IMR-90 (cell line): ENCODE measurements around the gene KRTAP4-5. TPM values are rescaled to one million over a fixed set of nuclear protein-coding genes. Genes with fewer than 3 reads are reported as not detected.
A peak's percentile ranks its signal among the peaks of the same experiment; 100 is the strongest.

Experiments
- ATAC-seq: fragments of 200-7000 bp; cut with Tn5 transposase; 2 replicates; pipeline ENCODE4 v1.9.1; 2020; ENCODE audit warnings: low read depth, mild to moderate bottlenecking, moderate library complexity
- BruUV-seq: library from RNA; stranded (reverse); fragments of 400-500 nt; replicated peaks from 2 replicates; lab custom pipeline; 2021; lab: Mats Ljungman, UMichigan
- CTCF ChIA-PET: fragments of 300-600 bp; formaldehyde crosslinking; extraction: SDS; loops from one replicate; lab custom pipeline; 2021; ENCODE audit warnings: antibody characterized with exemption; lab: Yijun Ruan, JAX
- POLR2A ChIA-PET: fragments of 300-600 bp; sonication (Branson Sonifier 250); formaldehyde crosslinking; loops from one replicate; lab custom pipeline; 2022; ENCODE audit warnings: antibody characterized with exemption; ENCODE audit not compliant: unreplicated experiment; lab: Charles Lee
- DNase-seq: peaks from one replicate; pipeline ENCODE4 v3.0.0; 2013
- H2AFZ ChIP-seq: replicated peaks from 2 replicates; pipeline ENCODE3; 2013; ENCODE audit warnings: low read length, mild to moderate bottlenecking; ENCODE audit not compliant: poor library complexity
- H2AK5ac ChIP-seq: 2 replicates; pipeline ENCODE4 v1.6.1; 2013; ENCODE audit warnings: low read depth, low read length, inconsistent platforms
- H2AK9ac ChIP-seq: replicated peaks from 2 replicates; pipeline ENCODE3; 2013; ENCODE audit warnings: mild to moderate bottlenecking, low read depth, low read length, moderate library complexity; ENCODE audit not compliant: poor library complexity
- H2BK120ac ChIP-seq: 2 replicates; pipeline ENCODE4 v1.6.1; 2013; ENCODE audit warnings: low read depth, low read length, inconsistent platforms
- H2BK15ac ChIP-seq: 3 replicates; pipeline ENCODE4 v1.6.1; 2013; ENCODE audit warnings: low read depth, low read length, inconsistent platforms
- H2BK20ac ChIP-seq: 2 replicates; pipeline ENCODE4 v1.6.1; 2013; ENCODE audit warnings: low read depth, mild to moderate bottlenecking, inconsistent platforms, low read length, moderate library complexity
- H2BK5ac ChIP-seq: 2 replicates; pipeline ENCODE4 v1.6.1; 2013; ENCODE audit warnings: mild to moderate bottlenecking, low read depth, low read length, inconsistent platforms; ENCODE audit not compliant: poor library complexity, severe bottlenecking
- H3K14ac ChIP-seq: replicated peaks from 2 replicates; pipeline ENCODE4 v1.6.1; 2013; ENCODE audit warnings: low read depth, low read length, inconsistent platforms
- H3K18ac ChIP-seq: 2 replicates; pipeline ENCODE4 v1.6.1; 2013; ENCODE audit warnings: low read depth, low read length, control low read depth
- H3K23ac ChIP-seq: 2 replicates; pipeline ENCODE4 v1.6.1; 2013; ENCODE audit warnings: low read depth, low read length, inconsistent platforms
- H3K27ac ChIP-seq: 2 replicates; pipeline ENCODE4 v1.5.1; 2013; ENCODE audit warnings: mild to moderate bottlenecking, control low read depth, low read length; ENCODE audit not compliant: insufficient read depth
- H3K27me3 ChIP-seq: 2 replicates; pipeline ENCODE4 v1.6.1; 2013; ENCODE audit warnings: low read length; ENCODE audit not compliant: control insufficient read depth, insufficient read depth
- H3K36me3 ChIP-seq: 2 replicates; pipeline ENCODE4 v1.6.1; 2013; ENCODE audit warnings: low read length, mixed read lengths; ENCODE audit not compliant: control insufficient read depth, insufficient read depth
- H3K4ac ChIP-seq: 2 replicates; pipeline ENCODE4 v1.6.1; 2013; ENCODE audit warnings: low read depth, low read length, inconsistent platforms
- H3K4me1 ChIP-seq: 2 replicates; pipeline ENCODE4 v1.6.1; 2013; ENCODE audit warnings: low read length, mixed read lengths; ENCODE audit not compliant: control insufficient read depth, insufficient read depth
- H3K4me2 ChIP-seq: 2 replicates; pipeline ENCODE4 v1.6.1; 2013; ENCODE audit warnings: low read depth, mild to moderate bottlenecking, control low read depth, low read length, moderate library complexity
- H3K4me3 ChIP-seq: 2 replicates; pipeline ENCODE4 v1.5.1; 2013; ENCODE audit warnings: low read depth, mild to moderate bottlenecking, control low read depth, low read length, moderate library complexity; ENCODE audit not compliant: insufficient read depth
- H3K56ac ChIP-seq: 2 replicates; pipeline ENCODE4 v1.6.1; 2013; ENCODE audit warnings: low read length, inconsistent platforms; ENCODE audit not compliant: insufficient read depth; ENCODE audit errors: extremely low read depth
- H3K79me1 ChIP-seq, 2 experiments: 2 replicates each; pipeline ENCODE4 v1.6.1; 2013; ENCODE audit warnings: low read length in 2 of 2, inconsistent platforms in 1 of 2, low read depth in 1 of 2
- H3K9ac ChIP-seq: 2 replicates; pipeline ENCODE4 v1.6.1; 2013; ENCODE audit warnings: low read depth, low read length, control low read depth
- H3K9me1 ChIP-seq: 2 replicates; pipeline ENCODE4 v1.6.1; 2013; ENCODE audit warnings: low read length, inconsistent platforms; ENCODE audit not compliant: insufficient read depth
- H3K9me3 ChIP-seq: 2 replicates; pipeline ENCODE4 v1.6.1; 2013; ENCODE audit warnings: low read length; ENCODE audit not compliant: control insufficient read depth, insufficient read depth
- H4K20me1 ChIP-seq: 2 replicates; pipeline ENCODE4 v1.6.1; 2013; ENCODE audit warnings: low read length, inconsistent platforms; ENCODE audit not compliant: insufficient read depth
- H4K5ac ChIP-seq: 2 replicates; pipeline ENCODE4 v1.6.1; 2013; ENCODE audit warnings: mild to moderate bottlenecking, low read depth, low read length, control low read depth
- H4K8ac ChIP-seq, 2 experiments: 2 replicates each; pipeline ENCODE4 v1.6.1; 2013; ENCODE audit warnings: low read depth in 2 of 2, low read length in 2 of 2, control low read depth in 1 of 2, inconsistent platforms in 1 of 2
- H4K91ac ChIP-seq: 2 replicates; pipeline ENCODE4 v1.6.1; 2013; ENCODE audit warnings: low read depth, low read length, inconsistent platforms; ENCODE audit not compliant: insufficient read depth
- BHLHE40 ChIP-seq: fragments of 150-350 bp; IDR thresholded peaks from 2 replicates; pipeline ENCODE4 v1.6.1; 2016; ENCODE audit warnings: mild to moderate bottlenecking, low read depth, low read length
- CEBPB ChIP-seq: IDR thresholded peaks from 2 replicates; pipeline ENCODE4 v1.6.1; 2012; ENCODE audit warnings: low read depth, low read length, improper control_type of control experiment
- CHD1 ChIP-seq: IDR thresholded peaks from 2 replicates; pipeline ENCODE4 v1.6.1; 2012; ENCODE audit warnings: low read depth, low read length, improper control_type of control experiment
- FOS ChIP-seq: fragments of 150-350 bp; IDR thresholded peaks from 2 replicates; pipeline ENCODE4 v1.6.1; 2016; ENCODE audit warnings: low read depth, low read length
- MAFK ChIP-seq: IDR thresholded peaks from 2 replicates; pipeline ENCODE4 v1.6.1; 2012; ENCODE audit warnings: low read depth, low read length, improper control_type of control experiment
- MAZ ChIP-seq: IDR thresholded peaks from 2 replicates; pipeline ENCODE4 v1.6.1; 2012; ENCODE audit warnings: low read depth, mild to moderate bottlenecking, low read length, improper control_type of control experiment, moderate library complexity, borderline replicate concordance
- MXI1 ChIP-seq: IDR thresholded peaks from 2 replicates; pipeline ENCODE4 v1.6.1; 2012; ENCODE audit warnings: low read depth, mild to moderate bottlenecking, low read length, moderate library complexity, borderline replicate concordance
- NFE2L2 ChIP-seq: fragments of 150-350 bp; IDR thresholded peaks from 2 replicates; pipeline ENCODE4 v1.6.1; 2016; ENCODE audit warnings: low read depth, mild to moderate bottlenecking, low read length
- POLR2A ChIP-seq: IDR thresholded peaks from 2 replicates; pipeline ENCODE4 v1.6.1; 2012; ENCODE audit warnings: mild to moderate bottlenecking, low read depth, low read length
- RAD21 ChIP-seq: IDR thresholded peaks from 2 replicates; pipeline ENCODE4 v1.6.1; 2012; ENCODE audit warnings: low read length, improper control_type of control experiment
- RCOR1 ChIP-seq: IDR thresholded peaks from 2 replicates; pipeline ENCODE4 v1.6.1; 2012; ENCODE audit warnings: mild to moderate bottlenecking, low read length, improper control_type of control experiment; ENCODE audit not compliant: insufficient replicate concordance
- SMC3 ChIP-seq: fragments of 150-350 bp; IDR thresholded peaks from 2 replicates; pipeline ENCODE4 v1.6.1; 2016; ENCODE audit warnings: low read depth, mild to moderate bottlenecking, antibody characterized with exemption, low read length, moderate library complexity
- WGBS, 2 experiments: methylation state at CpG; one replicate each; pipeline versions ENCODE4 v1.1.5 to v1.1.7; 2013; ENCODE audit warnings: missing lambda C conversion rate in 2 of 2; ENCODE audit not compliant: insufficient read length in 1 of 2; ENCODE audit errors: extremely low coverage in 2 of 2; 5-methylcytosine and 5-hydroxymethylcytosine counted together
- dilution Hi-C: fragments of 300-500 bp; cut with HindIII; formaldehyde crosslinking; loops from one replicate; pipeline ENCODE4 v1.14.3; 2018; ENCODE audit warnings: low sequenced_read_pairs; ENCODE audit not compliant: unreplicated experiment
- in situ Hi-C: fragments of 300-500 bp; cut with MboI; formaldehyde crosslinking; loops from 3 replicates; pipeline ENCODE4 v1.14.3; 2019; ENCODE audit warnings: low sequenced_read_pairs, inconsistent platforms, mixed read lengths
- intact Hi-C: fragments of 100-400 bp; cut with micrococcal nuclease; formaldehyde crosslinking; loops from 2 replicates; pipeline ENCODE4 v1.10.0; 2022
- polyA plus RNA-seq, 3 experiments: library from polyadenylated mRNA; depleted of rRNA; stranded (reverse); fragments of >200 nt; gene quantifications; 2 replicates each; pipeline ENCODE4 v1.2.3, GENCODE V29; 2012; ENCODE audit warnings: low replicate concordance in 1 of 3
- total RNA-seq: library from RNA; depleted of rRNA; stranded (reverse); fragments of >200 nt; gene quantifications from 2 replicates; pipeline ENCODE4 v1.2.3, GENCODE V29; 2012
- TF ChIP-seq, protein P1 (sequence below): fragments of 150-350 bp; IDR thresholded peaks from 2 replicates; pipeline ENCODE4 v1.6.1; 2017; ENCODE audit warnings: mild to moderate bottlenecking, antibody characterized with exemption, low read length, low read depth
- TF ChIP-seq, protein P2 (sequence below): conservative IDR thresholded peaks from 2 replicates; pipeline ENCODE4 v1.5.1; 2012; ENCODE audit warnings: mild to moderate bottlenecking, low read depth, low read length, improper control_type of control experiment
- TF ChIP-seq, protein P3 (sequence below): fragments of 150-350 bp; IDR thresholded peaks from 2 replicates; pipeline ENCODE4 v1.6.1; 2016; ENCODE audit warnings: low read depth, mild to moderate bottlenecking, low read length, moderate library complexity, borderline replicate concordance

Gene KRTAP4-5
- total and polyA plus RNA-seq, 2 of the 4 experiments (the other 2 are of a cell fraction), result not detected

DNA sequence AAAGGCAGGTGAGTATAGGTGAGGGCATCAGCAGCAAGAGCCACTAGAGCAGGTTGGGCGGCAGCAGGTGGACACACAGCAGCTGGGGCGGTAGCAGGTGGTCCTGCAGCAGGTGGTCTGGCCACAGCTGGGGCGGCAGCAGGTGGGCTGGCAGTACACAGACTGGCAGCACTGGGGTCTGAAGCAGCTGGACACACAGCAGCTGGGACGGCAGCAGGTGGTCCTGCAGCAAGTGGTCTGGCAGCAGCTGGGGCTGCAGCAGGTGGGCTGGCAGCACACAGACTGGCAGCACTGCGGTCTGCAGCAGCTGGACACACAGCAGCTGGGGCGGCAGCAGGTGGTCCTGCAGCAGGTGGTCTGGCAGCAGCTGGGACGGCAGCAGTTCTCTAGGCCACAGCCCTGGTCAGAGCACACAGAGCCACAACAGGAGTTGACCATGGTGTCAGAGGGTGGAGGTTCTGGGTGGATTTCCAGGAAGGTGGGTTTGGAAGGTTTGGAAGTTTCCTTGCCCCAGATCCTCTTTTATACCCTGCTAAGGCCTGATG lies 28.2 kb upstream of the KRTAP4-5 start, which contains the start of gene KRTAP4-2:
Gene KRTAP4-2, minus strand, starts transcription at position 495 of the 545 bp plus-strand sequence. Its CDS starts 57 bp downstream, at position 438.
- Histone ChIP-seq H2BK5ac (peak within 1 kb of the TSS; percentile 75), H3K23ac (0 out of 2 replicates have a peak within 1 kb of the TSS, but pooled peaks have one; percentile 8), H3K36me3 (no peaks in the 10 kb centered on the region), H2AK5ac (peak within 1 kb of the TSS; percentile 44; the same call in 1 of the 2 replicates), H4K8ac (peak within 1 kb of the TSS in 1 of 2 experiments; percentile 68; a peak in 1 of 4 replicates), H3K4me2 (no peak within 1 kb of the TSS), H2AFZ (peak within 1 kb of the TSS; percentile 71), H3K9me3 (no peaks in the 10 kb centered on the region), H4K20me1 (no peaks in the 10 kb centered on the region), H3K27me3 (no peaks in the 10 kb centered on the region; the same call in 1 of the 2 replicates), H3K79me1 (no peaks in the 10 kb centered on the region), H3K9ac (no peak within 1 kb of the TSS), H2BK20ac (no peak within 1 kb of the TSS), H4K5ac (peak within 1 kb of the TSS; percentile 51; the same call in 1 of the 2 replicates), H4K91ac (no peak within 1 kb of the TSS), H3K14ac (peak within 1 kb of the TSS; percentile 72; the same call in 1 of the 2 replicates), H2AK9ac (no peak within 1 kb of the TSS), H3K4ac (peak within 1 kb of the TSS; percentile 57; the same call in 1 of the 2 replicates), H3K27ac (no peak within 1 kb of the TSS), H3K56ac (no peak within 1 kb of the TSS), H2BK15ac (0 out of 3 replicates have a peak within 1 kb of the TSS, but pooled peaks have one; percentile 38), H2BK120ac (peak within 1 kb of the TSS; percentile 21; the same call in 1 of the 2 replicates), H3K4me3 (no peak within 1 kb of the TSS), H3K18ac (peak within 1 kb of the TSS; percentile 75; the same call in 1 of the 2 replicates), H3K4me1 (peaks cover 3% of the 10 kb centered on the region; the same call in 1 of the 2 replicates), H3K9me1 (no peaks in the 10 kb centered on the region; the same call in 1 of the 2 replicates)
- intact Hi-C loops (no loop called here), in situ Hi-C loops (no loop called here), dilution Hi-C loops (no loop called here)
- POLR2A ChIA-PET, result interaction anchor here (0.7 kb wide), 1 partner anchor 154 kb away, joined by 3 read pairs; no protein-coding TSS in a partner anchor
- ATAC-seq (no peak), DNase-seq (no peak)
- BruUV-seq, result no TSS peak
- CTCF ChIA-PET, result no interaction called here
- 92% methylated on average over 2 of the region's 7 CpGs; no CpG with 5 or more reads in 1 of the 2 experiments for WGBS, 2 experiments
- no peak for TF ChIP-seq CEBPB
- TF ChIP-seq MXI1, result no peak
- no peak for TF ChIP-seq FOS
- TF ChIP-seq BHLHE40, result no peak
- no peak for TF ChIP-seq MAFK
- no peak for TF ChIP-seq SMC3
- TF ChIP-seq MAZ, result no peak
- TF ChIP-seq, protein P1, sequence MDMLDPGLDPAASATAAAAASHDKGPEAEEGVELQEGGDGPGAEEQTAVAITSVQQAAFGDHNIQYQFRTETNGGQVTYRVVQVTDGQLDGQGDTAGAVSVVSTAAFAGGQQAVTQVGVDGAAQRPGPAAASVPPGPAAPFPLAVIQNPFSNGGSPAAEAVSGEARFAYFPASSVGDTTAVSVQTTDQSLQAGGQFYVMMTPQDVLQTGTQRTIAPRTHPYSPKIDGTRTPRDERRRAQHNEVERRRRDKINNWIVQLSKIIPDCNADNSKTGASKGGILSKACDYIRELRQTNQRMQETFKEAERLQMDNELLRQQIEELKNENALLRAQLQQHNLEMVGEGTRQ, result no peak
- no peak for TF ChIP-seq POLR2A
- no peak for TF ChIP-seq RAD21
- TF ChIP-seq, protein P2, sequence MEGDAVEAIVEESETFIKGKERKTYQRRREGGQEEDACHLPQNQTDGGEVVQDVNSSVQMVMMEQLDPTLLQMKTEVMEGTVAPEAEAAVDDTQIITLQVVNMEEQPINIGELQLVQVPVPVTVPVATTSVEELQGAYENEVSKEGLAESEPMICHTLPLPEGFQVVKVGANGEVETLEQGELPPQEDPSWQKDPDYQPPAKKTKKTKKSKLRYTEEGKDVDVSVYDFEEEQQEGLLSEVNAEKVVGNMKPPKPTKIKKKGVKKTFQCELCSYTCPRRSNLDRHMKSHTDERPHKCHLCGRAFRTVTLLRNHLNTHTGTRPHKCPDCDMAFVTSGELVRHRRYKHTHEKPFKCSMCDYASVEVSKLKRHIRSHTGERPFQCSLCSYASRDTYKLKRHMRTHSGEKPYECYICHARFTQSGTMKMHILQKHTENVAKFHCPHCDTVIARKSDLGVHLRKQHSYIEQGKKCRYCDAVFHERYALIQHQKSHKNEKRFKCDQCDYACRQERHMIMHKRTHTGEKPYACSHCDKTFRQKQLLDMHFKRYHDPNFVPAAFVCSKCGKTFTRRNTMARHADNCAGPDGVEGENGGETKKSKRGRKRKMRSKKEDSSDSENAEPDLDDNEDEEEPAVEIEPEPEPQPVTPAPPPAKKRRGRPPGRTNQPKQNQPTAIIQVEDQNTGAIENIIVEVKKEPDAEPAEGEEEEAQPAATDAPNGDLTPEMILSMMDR, result no peak
- no peak for TF ChIP-seq CHD1
- TF ChIP-seq, protein P3, sequence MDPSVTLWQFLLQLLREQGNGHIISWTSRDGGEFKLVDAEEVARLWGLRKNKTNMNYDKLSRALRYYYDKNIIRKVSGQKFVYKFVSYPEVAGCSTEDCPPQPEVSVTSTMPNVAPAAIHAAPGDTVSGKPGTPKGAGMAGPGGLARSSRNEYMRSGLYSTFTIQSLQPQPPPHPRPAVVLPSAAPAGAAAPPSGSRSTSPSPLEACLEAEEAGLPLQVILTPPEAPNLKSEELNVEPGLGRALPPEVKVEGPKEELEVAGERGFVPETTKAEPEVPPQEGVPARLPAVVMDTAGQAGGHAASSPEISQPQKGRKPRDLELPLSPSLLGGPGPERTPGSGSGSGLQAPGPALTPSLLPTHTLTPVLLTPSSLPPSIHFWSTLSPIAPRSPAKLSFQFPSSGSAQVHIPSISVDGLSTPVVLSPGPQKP, result no peak
- TF ChIP-seq RCOR1, result no peak
- TF ChIP-seq NFE2L2, result no peak
